Gastrocnemius medialis (tissue), 4 donors: ENCODE results near the gene LONP1.

Source experiments
- CTCF ChIP-seq, 5 experiments: fragments of 450-650 bp in 3 of 5; fragments of 200-600 bp in 2 of 5; sonication (generic) in 2 of 5; IDR thresholded peaks in 4 of 5; conservative IDR thresholded peaks in 1 of 5; 1 replicate in 4 of 5; 2 replicates in 1 of 5; pipeline ENCODE4 v1.5.1; 2016 to 2019; ENCODE audit warnings: antibody characterized with exemption in 5 of 5, mild to moderate bottlenecking in 3 of 5, moderate library complexity in 3 of 5
- POLR2A ChIP-seq, 2 donors: fragments of 450-650 bp; IDR thresholded peaks; one replicate each; pipeline ENCODE4 v1.6.1; 2017; ENCODE audit warnings: antibody characterized with exemption in 2 of 2, mild to moderate bottlenecking in 2 of 2, moderate library complexity in 2 of 2

GRCh38 chr19:5676772-5677105 is 43.2 kb downstream of the LONP1 start:
- TF ChIP-seq POLR2A (IDR thresholded peaks at IDR 0.05) (no peak), CTCF (IDR thresholded peaks at IDR 0.05 in 4 of 5, conservative IDR thresholded peaks at IDR 0.05 in 1 of 5) (no peak)
